ENCODE measurements around the gene PCDHGB7.

DNA sequence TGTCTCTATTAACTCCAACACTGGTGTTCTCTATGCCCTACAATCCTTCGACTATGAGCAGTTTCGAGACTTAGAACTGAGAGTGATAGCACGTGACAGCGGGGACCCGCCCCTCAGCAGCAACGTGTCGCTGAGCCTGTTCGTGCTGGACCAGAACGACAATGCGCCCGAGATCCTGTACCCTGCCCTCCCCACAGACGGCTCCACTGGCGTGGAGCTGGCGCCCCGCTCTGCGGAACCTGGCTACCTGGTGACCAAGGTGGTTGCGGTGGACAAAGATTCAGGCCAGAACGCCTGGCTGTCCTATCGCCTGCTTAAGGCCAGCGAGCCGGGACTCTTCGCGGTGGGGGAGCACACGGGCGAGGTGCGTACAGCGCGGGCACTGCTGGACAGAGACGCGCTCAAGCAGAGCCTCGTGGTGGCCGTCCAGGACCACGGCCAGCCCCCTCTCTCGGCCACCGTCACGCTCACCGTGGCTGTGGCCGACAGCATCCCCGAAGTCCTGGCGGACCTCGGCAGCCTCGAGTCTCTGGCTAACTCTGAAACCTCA lies 5.3 kb downstream of the PCDHGB7 start:
- TF ChIP-seq POLR2AphosphoS5 (IDR thresholded peaks at IDR 0.05) (no peak), POLR2A (IDR thresholded peaks at IDR 0.05) (no peak)
- TF ChIP-seq, protein P1, sequence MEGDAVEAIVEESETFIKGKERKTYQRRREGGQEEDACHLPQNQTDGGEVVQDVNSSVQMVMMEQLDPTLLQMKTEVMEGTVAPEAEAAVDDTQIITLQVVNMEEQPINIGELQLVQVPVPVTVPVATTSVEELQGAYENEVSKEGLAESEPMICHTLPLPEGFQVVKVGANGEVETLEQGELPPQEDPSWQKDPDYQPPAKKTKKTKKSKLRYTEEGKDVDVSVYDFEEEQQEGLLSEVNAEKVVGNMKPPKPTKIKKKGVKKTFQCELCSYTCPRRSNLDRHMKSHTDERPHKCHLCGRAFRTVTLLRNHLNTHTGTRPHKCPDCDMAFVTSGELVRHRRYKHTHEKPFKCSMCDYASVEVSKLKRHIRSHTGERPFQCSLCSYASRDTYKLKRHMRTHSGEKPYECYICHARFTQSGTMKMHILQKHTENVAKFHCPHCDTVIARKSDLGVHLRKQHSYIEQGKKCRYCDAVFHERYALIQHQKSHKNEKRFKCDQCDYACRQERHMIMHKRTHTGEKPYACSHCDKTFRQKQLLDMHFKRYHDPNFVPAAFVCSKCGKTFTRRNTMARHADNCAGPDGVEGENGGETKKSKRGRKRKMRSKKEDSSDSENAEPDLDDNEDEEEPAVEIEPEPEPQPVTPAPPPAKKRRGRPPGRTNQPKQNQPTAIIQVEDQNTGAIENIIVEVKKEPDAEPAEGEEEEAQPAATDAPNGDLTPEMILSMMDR (IDR thresholded peaks at IDR 0.05), result no peak
